Endothelial cell (in vitro differentiated cells): ENCODE measurements around the gene SPATA24. TPM values are rescaled to one million over a fixed set of nuclear protein-coding genes. Genes with fewer than 3 reads are reported as not detected.
"Not testable (repeated sequence)": the region's sequence is repeated elsewhere in the genome, so short reads cannot be mapped to it uniquely, and the experiment has no call there.

Experiments
- DNase-seq: peaks from one replicate; pipeline ENCODE4 v3.0.0; 2021; ENCODE audit warnings: low spot score
- H3K27ac Mint-ChIP-seq: one replicate; pipeline ENCODE4 v1.8.0; 2021; ENCODE audit warnings: mixed read lengths, inconsistent platforms; ENCODE audit not compliant: unreplicated experiment
- H3K27me3 Mint-ChIP-seq: one replicate; pipeline ENCODE4 v1.8.0; 2021; ENCODE audit warnings: mild to moderate bottlenecking, moderate library complexity, mixed read lengths, inconsistent platforms; ENCODE audit not compliant: unreplicated experiment
- H3K36me3 Mint-ChIP-seq: one replicate; pipeline ENCODE4 v1.8.0; 2021; ENCODE audit warnings: mild to moderate bottlenecking, low read depth, mixed read lengths, inconsistent platforms; ENCODE audit not compliant: unreplicated experiment
- H3K4me1 Mint-ChIP-seq: one replicate; pipeline ENCODE4 v1.8.0; 2021; ENCODE audit warnings: mild to moderate bottlenecking, mixed read lengths, inconsistent platforms; ENCODE audit not compliant: unreplicated experiment
- H3K4me3 Mint-ChIP-seq: one replicate; pipeline ENCODE4 v1.8.0; 2021; ENCODE audit warnings: mild to moderate bottlenecking, mixed read lengths, inconsistent platforms; ENCODE audit not compliant: unreplicated experiment
- H3K9me3 Mint-ChIP-seq: one replicate; pipeline ENCODE4 v1.8.0; 2021; ENCODE audit warnings: mixed read lengths, inconsistent platforms; ENCODE audit not compliant: unreplicated experiment
- CTCF ChIP-seq: fragments of 200-600 bp; sonication (generic); IDR thresholded peaks from one replicate; pipeline ENCODE4 v1.5.0; 2021; ENCODE audit warnings: antibody characterized with exemption; ENCODE audit not compliant: unreplicated experiment
- total RNA-seq: library from RNA; stranded (reverse); fragmentation: NEBNext Ultra II Directional; extraction: Animal tissue kit (Norgen Biotek cat#: 25700); gene quantifications from one replicate; pipeline ENCODE4 v1.2.1, GENCODE V29; 2021; ENCODE audit not compliant: unreplicated experiment

Gene SPATA24
- total RNA-seq, 1 donor from 2014 or later: 7.6 TPM

- H3K36me3 Mint-ChIP-seq: peaks cover 3% of the 10 kb centered on the region
- no peaks in the 10 kb centered on the region for H3K27me3 Mint-ChIP-seq
- no peak overlapping the region for H3K27ac Mint-ChIP-seq
- no peaks in the 10 kb centered on the region for H3K9me3 Mint-ChIP-seq
- TF ChIP-seq CTCF: no peak
- no peak for DNase-seq
- H3K4me3 Mint-ChIP-seq: no peak overlapping the region
- H3K4me1 Mint-ChIP-seq: no peaks in the 10 kb centered on the region
These were observed 45.8 kb downstream of the SPATA24 start for GRCh38 chr5:139358064-139358463.

GRCh38 chr5:139355900-139356299, 48.0 kb downstream of the SPATA24 start:
- not testable (repeated sequence) for DNase-seq, H3K27me3 Mint-ChIP-seq, H3K4me3 Mint-ChIP-seq, H3K9me3 Mint-ChIP-seq, H3K36me3 Mint-ChIP-seq, H3K27ac Mint-ChIP-seq, H3K4me1 Mint-ChIP-seq

GRCh38 chr5:139354186-139354585, 49.7 kb downstream of the SPATA24 start:
- H3K27me3 Mint-ChIP-seq: no peaks in the 10 kb centered on the region
- H3K27ac Mint-ChIP-seq: no peak overlapping the region

GRCh38 chr5:139347863-139348262, 56.0 kb downstream of the SPATA24 start:
- H3K27me3 Mint-ChIP-seq, H3K36me3 Mint-ChIP-seq, DNase-seq, H3K4me3 Mint-ChIP-seq, H3K27ac Mint-ChIP-seq, H3K9me3 Mint-ChIP-seq: not testable (repeated sequence)
- peaks cover 11% of the 10 kb centered on the region for H3K4me1 Mint-ChIP-seq

More at GRCh38 chr5:139354186-139354585, 49.7 kb downstream of the SPATA24 start:
- no peak for DNase-seq
- Mint-ChIP-seq H3K4me3 (no peak overlapping the region), H3K4me1 (no peaks in the 10 kb centered on the region), H3K9me3 (no peaks in the 10 kb centered on the region), H3K36me3 (peaks cover 3% of the 10 kb centered on the region)
- TF ChIP-seq CTCF: no peak

Other genes starting within 250 kb of the SPATA24 start
- 35.6 TPM for gene SIL1, start 205.7 kb downstream of the SPATA24 start, total RNA-seq
- 235 TPM for gene MATR3, start 110.3 kb downstream of the SPATA24 start, total RNA-seq
- gene PAIP2, start 62.2 kb downstream of the SPATA24 start, total RNA-seq: 71.5 TPM
- not detected for gene SLC23A1, start 20.8 kb downstream of the SPATA24 start, total RNA-seq
- 0.38 TPM for gene MZB1, start 14.2 kb downstream of the SPATA24 start, total RNA-seq
- 7.3 TPM for gene PROB1, start 9.0 kb downstream of the SPATA24 start, total RNA-seq
- gene DNAJC18, start 35.4 kb upstream of the SPATA24 start, total RNA-seq: 69.6 TPM
- gene ECSCR, start 58.7 kb upstream of the SPATA24 start, total RNA-seq: 565 TPM
- gene SMIM33, start 66.9 kb upstream of the SPATA24 start, total RNA-seq: not detected
- gene STING1, start 78.7 kb upstream of the SPATA24 start, total RNA-seq: 69.1 TPM
- 214 TPM for gene UBE2D2, start 157.2 kb upstream of the SPATA24 start, total RNA-seq
- gene CXXC5, start 244.3 kb upstream of the SPATA24 start, total RNA-seq: 37.3 TPM